ENCODE results near the gene PCNX2.

DNA sequence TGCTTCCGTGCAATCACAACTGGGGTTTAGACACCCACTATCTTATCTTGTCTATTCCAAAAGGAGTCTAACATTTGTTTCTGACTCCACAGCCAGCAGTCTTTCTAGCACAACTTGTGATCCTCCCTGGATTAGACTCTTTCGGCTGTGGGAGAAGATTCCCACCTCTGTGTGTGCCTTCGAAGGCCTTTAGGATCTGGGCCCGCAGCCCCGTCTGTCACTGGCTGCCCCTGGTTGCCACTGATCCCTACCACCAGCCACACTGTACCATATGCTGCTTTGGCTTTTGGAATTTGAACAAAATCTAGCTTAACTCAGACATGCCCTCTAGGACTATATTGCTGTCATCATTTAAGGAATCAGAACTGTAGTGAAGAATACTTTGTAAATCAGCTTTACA, 327.1 kb downstream of the PCNX2 start:
- TF ChIP-seq, protein P1, sequence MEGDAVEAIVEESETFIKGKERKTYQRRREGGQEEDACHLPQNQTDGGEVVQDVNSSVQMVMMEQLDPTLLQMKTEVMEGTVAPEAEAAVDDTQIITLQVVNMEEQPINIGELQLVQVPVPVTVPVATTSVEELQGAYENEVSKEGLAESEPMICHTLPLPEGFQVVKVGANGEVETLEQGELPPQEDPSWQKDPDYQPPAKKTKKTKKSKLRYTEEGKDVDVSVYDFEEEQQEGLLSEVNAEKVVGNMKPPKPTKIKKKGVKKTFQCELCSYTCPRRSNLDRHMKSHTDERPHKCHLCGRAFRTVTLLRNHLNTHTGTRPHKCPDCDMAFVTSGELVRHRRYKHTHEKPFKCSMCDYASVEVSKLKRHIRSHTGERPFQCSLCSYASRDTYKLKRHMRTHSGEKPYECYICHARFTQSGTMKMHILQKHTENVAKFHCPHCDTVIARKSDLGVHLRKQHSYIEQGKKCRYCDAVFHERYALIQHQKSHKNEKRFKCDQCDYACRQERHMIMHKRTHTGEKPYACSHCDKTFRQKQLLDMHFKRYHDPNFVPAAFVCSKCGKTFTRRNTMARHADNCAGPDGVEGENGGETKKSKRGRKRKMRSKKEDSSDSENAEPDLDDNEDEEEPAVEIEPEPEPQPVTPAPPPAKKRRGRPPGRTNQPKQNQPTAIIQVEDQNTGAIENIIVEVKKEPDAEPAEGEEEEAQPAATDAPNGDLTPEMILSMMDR (IDR thresholded peaks at IDR 0.05): no peak
- no peak for TF ChIP-seq POLR2A (IDR thresholded peaks at IDR 0.05)

All from body of pancreas (tissue), 4 donors.